A549 (cell line): ENCODE measurements around the gene ARMH1. TPM values are rescaled to one million over a fixed set of nuclear protein-coding genes. Genes with fewer than 3 reads are reported as not detected.

Source experiments
- ATAC-seq, 2 experiments: fragments of 200-7000 bp in 1 of 2; fragments of >200 bp in 1 of 2; cut with Nextera tagmentation in 1 of 2; cut with Tn5 transposase in 1 of 2; 3 replicates each; pipeline versions ENCODE4 v1.8.0 to v1.9.1; 2018 to 2020; ENCODE audit warnings: mild to moderate bottlenecking in 1 of 2, moderate library complexity in 1 of 2
- CTCF ChIA-PET: fragments of 300-600 bp; sonication (Branson Sonifier 250); formaldehyde crosslinking; extraction: SDS; loops from one replicate; lab custom pipeline; 2021; ENCODE audit warnings: antibody characterized with exemption, inconsistent platforms; lab: Yijun Ruan, JAX
- POLR2A ChIA-PET: fragments of 350-600 bp; formaldehyde crosslinking; extraction: SDS; loops from one replicate; lab custom pipeline; 2021; ENCODE audit warnings: antibody characterized with exemption, inconsistent platforms; lab: Yijun Ruan, JAX
- DNase-seq, 2 experiments: peaks; one replicate each; pipeline versions ENCODE4 v3.0.0 to v3.0.0-alpha.2; 2011 to 2016; ENCODE audit warnings: low read depth in 1 of 2, low spot score in 1 of 2
- FAIRE-seq: peaks from 2 replicates; lab custom pipeline; 2011; peaks lifted over from hg19 to GRCh38; lab: Jason Lieb, UNC
- H3K27ac ChIP-seq, 2 experiments: fragments of >200 bp; sonication (Bioruptor Twin); formaldehyde crosslinking; 3 replicates each; pipeline ENCODE4 v1.5.1; 2016 to 2017
- H3K4me1 ChIP-seq: fragments of >200 bp; sonication (Bioruptor Twin); formaldehyde crosslinking; 3 replicates; pipeline ENCODE4 v1.6.1; 2016
- H3K4me2 ChIP-seq: fragments of >200 bp; sonication (Bioruptor Twin); formaldehyde crosslinking; 3 replicates; pipeline ENCODE4 v1.6.1; 2016
- H3K4me3 ChIP-seq: fragments of >200 bp; sonication (Bioruptor Twin); formaldehyde crosslinking; 3 replicates; pipeline ENCODE4 v1.5.1; 2016
- H3K9me3 ChIP-seq: fragments of >200 bp; sonication (Bioruptor Twin); formaldehyde crosslinking; 3 replicates; pipeline ENCODE4 v1.6.1; 2016
- ATOH8 ChIP-seq: fragments of 250-450 bp; sonication (Bioruptor Pico); IDR thresholded peaks from 2 replicates; pipeline ENCODE4 v1.5.0; 2020; ENCODE audit warnings: low read depth, mild to moderate bottlenecking, moderate library complexity
- BCL3 ChIP-seq: fragments of >200 bp; sonication (Bioruptor Twin); formaldehyde crosslinking; IDR thresholded peaks from 3 replicates; pipeline ENCODE4 v1.6.1; 2016
- CBX2 ChIP-seq: fragments of 200-600 bp; sonication (generic); IDR thresholded peaks from 2 replicates; pipeline ENCODE4 v1.6.1; 2016; ENCODE audit warnings: low read depth, mild to moderate bottlenecking, borderline replicate concordance
- CEBPB ChIP-seq, 2 experiments: fragments of >200 bp in 1 of 2; sonication (Bioruptor Twin) in 1 of 2; formaldehyde crosslinking in 1 of 2; IDR thresholded peaks; 2 replicates each; pipeline ENCODE4 v1.6.1; 2012 to 2016
- E2F6 ChIP-seq: IDR thresholded peaks from 2 replicates; pipeline ENCODE4 v1.6.1; 2012; ENCODE audit warnings: low read depth, borderline replicate concordance
- ELK1 ChIP-seq: fragments of 150-350 bp; IDR thresholded peaks from 2 replicates; pipeline ENCODE4 v1.6.1; 2014; ENCODE audit warnings: low read depth, mild to moderate bottlenecking, low read length
- EP300 ChIP-seq, 2 experiments: fragments of >200 bp; sonication (Bioruptor Twin); formaldehyde crosslinking; IDR thresholded peaks; 2 replicates in 1 of 2; 3 replicates in 1 of 2; pipeline ENCODE4 v1.6.1; 2016 to 2017
- ESRRA ChIP-seq: fragments of 150-350 bp; IDR thresholded peaks from 2 replicates; pipeline ENCODE4 v1.6.1; 2014; ENCODE audit warnings: mild to moderate bottlenecking, low read length, borderline replicate concordance
- FOSB ChIP-seq: fragments of 250-450 bp; sonication (Bioruptor Pico); IDR thresholded peaks from 2 replicates; pipeline ENCODE4 v1.5.0; 2020; ENCODE audit warnings: mild to moderate bottlenecking, moderate library complexity
- FOXS1 ChIP-seq: fragments of 250-450 bp; sonication (Bioruptor Pico); IDR thresholded peaks from 2 replicates; pipeline ENCODE4 v1.5.0; 2020; ENCODE audit warnings: mild to moderate bottlenecking, moderate library complexity
- GATA3 ChIP-seq: IDR thresholded peaks from 2 replicates; pipeline ENCODE4 v1.6.1; 2012; ENCODE audit warnings: borderline replicate concordance
- HEYL ChIP-seq: fragments of 250-450 bp; sonication (Bioruptor Pico); IDR thresholded peaks from 2 replicates; pipeline ENCODE4 v1.8.0; 2021; ENCODE audit warnings: mild to moderate bottlenecking, moderate library complexity
- HMGXB4 ChIP-seq: fragments of 250-450 bp; sonication (Bioruptor Pico); IDR thresholded peaks from 2 replicates; pipeline ENCODE4 v1.5.0; 2021; ENCODE audit warnings: mild to moderate bottlenecking, moderate library complexity, borderline replicate concordance
- HOXA7 ChIP-seq: fragments of 250-450 bp; sonication (Bioruptor Pico); IDR thresholded peaks from 2 replicates; pipeline ENCODE4 v1.5.0; 2020; ENCODE audit warnings: mild to moderate bottlenecking, moderate library complexity
- HOXB13 ChIP-seq: fragments of 250-450 bp; sonication (Bioruptor Pico); IDR thresholded peaks from 2 replicates; pipeline ENCODE4 v1.5.0; 2020; ENCODE audit warnings: low read depth, mild to moderate bottlenecking, moderate library complexity
- HOXB5 ChIP-seq: fragments of 250-450 bp; sonication (Bioruptor Pico); IDR thresholded peaks from 2 replicates; pipeline ENCODE4 v1.5.0; 2020; ENCODE audit warnings: mild to moderate bottlenecking, moderate library complexity
- JUN ChIP-seq, 2 experiments: fragments of >200 bp; sonication (Bioruptor Twin); formaldehyde crosslinking; IDR thresholded peaks; 2 replicates in 1 of 2; 3 replicates in 1 of 2; pipeline ENCODE4 v1.6.1; 2016 to 2017
- KDM1A ChIP-seq: fragments of 200-600 bp; sonication (generic); IDR thresholded peaks from 2 replicates; pipeline ENCODE4 v1.6.1; 2016; ENCODE audit warnings: low read depth, mild to moderate bottlenecking
- MAFK ChIP-seq: fragments of 450-650 bp; IDR thresholded peaks from 2 replicates; pipeline ENCODE4 v1.6.1; 2014; ENCODE audit not compliant: partially characterized antibody
- MAZ ChIP-seq: fragments of 150-350 bp; IDR thresholded peaks from 2 replicates; pipeline ENCODE4 v1.6.1; 2014; ENCODE audit warnings: antibody characterized with exemption, low read depth, low read length, borderline replicate concordance
- NFE2L2 ChIP-seq: fragments of 150-350 bp; conservative IDR thresholded peaks from 2 replicates; pipeline ENCODE4 v1.6.1; 2014; ENCODE audit warnings: low read length
- RARB ChIP-seq: fragments of 250-450 bp; sonication (Bioruptor Pico); IDR thresholded peaks from 2 replicates; pipeline ENCODE4 v1.8.0; 2021; ENCODE audit warnings: mild to moderate bottlenecking, moderate library complexity
- REST ChIP-seq: fragments of 200-600 bp; sonication (generic); IDR thresholded peaks from 2 replicates; pipeline ENCODE4 v1.6.1; 2016; ENCODE audit warnings: antibody characterized with exemption, mild to moderate bottlenecking, moderate library complexity
- RFX5 ChIP-seq: fragments of 450-650 bp; IDR thresholded peaks from 2 replicates; pipeline ENCODE4 v1.7.1; 2014; ENCODE audit warnings: antibody characterized with exemption, mild to moderate bottlenecking, moderate library complexity
- TFCP2L1 ChIP-seq: fragments of 250-450 bp; sonication (Bioruptor Pico); IDR thresholded peaks from 2 replicates; pipeline ENCODE4 v1.5.0; 2021; ENCODE audit warnings: mild to moderate bottlenecking
- TP53 ChIP-seq: fragments of 250-450 bp; sonication (Bioruptor Pico); IDR thresholded peaks from 2 replicates; pipeline ENCODE4 v1.5.0; 2021; ENCODE audit warnings: mild to moderate bottlenecking, moderate library complexity
- USF2 ChIP-seq: fragments of 450-650 bp; IDR thresholded peaks from 2 replicates; pipeline ENCODE4 v1.6.1; 2014; ENCODE audit warnings: antibody characterized with exemption
- WGBS: methylation state at CpG from one replicate; pipeline ENCODE4 v1.1.6; 2017; ENCODE audit errors: missing lambda C conversion rate; 5-methylcytosine and 5-hydroxymethylcytosine counted together
- polyA plus RNA-seq, 4 experiments: library from polyadenylated mRNA; depleted of rRNA in 3 of 4; stranded (reverse); fragments of >200 nt; fragmentation: RNase III in 1 of 4; extraction: RNeasy Plus Mini Kit Qiagen cat#74134 plus additional on column Dnase treatment in 1 of 4; gene quantifications; 2 replicates in 3 of 4; 3 replicates in 1 of 4; pipeline ENCODE4 v1.2.3, GENCODE V29; 2011 to 2017

ARMH1 gene
- polyA plus RNA-seq, 2 of the 4 experiments (the other 2 are of a cell fraction), result 2.4 to 2.7 TPM

GRCh38 chr1:44721485-44722361 lies 47.2 kb downstream of the ARMH1 start:
- ChIA-PET POLR2A (interaction anchor here (0.5 to 2.0 kb wide), 21 partner anchors 9 to 800 kb away, joined by 3 to 137 read pairs (median 6); partner anchors contain the start of genes ARMH1, EIF2B3, PLK3 and PRDX1), CTCF (interaction anchor here (1.1 to 2.1 kb wide), 2 partner anchors 9 to 35 kb away, joined by 3 to 22 read pairs; partner anchors contain the start of gene RNU5D-1)
- FAIRE-seq, result no peak
- Histone ChIP-seq H3K4me2 (peak overlapping the region; percentile 51), H3K9me3 (no peaks in the 10 kb centered on the region), H3K4me3 (no peak overlapping the region), H3K4me1 (peaks cover 8% of the 10 kb centered on the region; the same call in 1 of the 3 replicates), H3K27ac (peak overlapping the region; percentile 84 to 90)
- peak; percentile 96 to 98 for ATAC-seq
- DNase-seq, result peak; percentile 93 to 95
- 6% methylated on average over 14 of the region's 14 CpGs for WGBS
- TF ChIP-seq KDM1A, result no peak
- TF ChIP-seq GATA3, result peak; percentile 84; the same call in 1 of the 2 replicates
- TF ChIP-seq FOXS1, result peak; percentile 70; the same call in 1 of the 2 replicates
- TF ChIP-seq BCL3, result peak; percentile 100
- peak; percentile 84 for TF ChIP-seq REST
- TF ChIP-seq HOXB5 (CRISPR knock-in tag), result peak; percentile 91
- TF ChIP-seq CEBPB (IDR thresholded peaks at IDR 0.05), result peak in 1 of 2 experiments; percentile 37; a peak in 1 of 4 replicates
- TF ChIP-seq NFE2L2, result no peak
- no peak for TF ChIP-seq HOXB13 (CRISPR knock-in tag)
- peak; percentile 97 for TF ChIP-seq HMGXB4 (CRISPR knock-in tag)
- TF ChIP-seq ATOH8 (CRISPR knock-in tag), result peak; percentile 95
- TF ChIP-seq HOXA7 (CRISPR knock-in tag), result peak; percentile 100
- TF ChIP-seq EP300 (IDR thresholded peaks at IDR 0.05), result 0 out of 5 replicates have a peak, but pooled peaks of 1 of the 2 experiments have one; percentile 20
- no peak; the same call in 1 of the 2 replicates for TF ChIP-seq E2F6
- TF ChIP-seq RARB (CRISPR knock-in tag), result peak; percentile 100
- TF ChIP-seq RFX5, result no peak
- TF ChIP-seq JUN (IDR thresholded peaks at IDR 0.05), result peak; percentile 100
- TF ChIP-seq TFCP2L1 (CRISPR knock-in tag), result peak; percentile 100
- peak; percentile 100 for TF ChIP-seq FOSB (CRISPR knock-in tag)
- no peak for TF ChIP-seq ELK1
- peak; percentile 99 for TF ChIP-seq TP53 (CRISPR knock-in tag)
- no peak for TF ChIP-seq MAFK
- peak; percentile 54; the same call in 1 of the 2 replicates for TF ChIP-seq HEYL
- peak; percentile 81; the same call in 1 of the 2 replicates for TF ChIP-seq MAZ
- TF ChIP-seq USF2, result 0 out of 2 replicates have a peak, but pooled peaks have one; percentile 17
- TF ChIP-seq ESRRA, result no peak
- 0 out of 2 replicates have a peak, but pooled peaks have one; percentile 45 for TF ChIP-seq CBX2
